Activated CD4-positive, alpha-beta T cell treated with anti-CD3 and anti-CD28 coated beads, Interleukin-2, amount 10 ng/mL, durations not matched to agents 24 days and 14 days (primary cell): ENCODE data around the gene RBM17. TPM values are rescaled to one million over a fixed set of nuclear protein-coding genes. Genes with fewer than 3 reads are reported as not detected.
A peak's percentile ranks its signal among the peaks of the same experiment; 100 is the strongest.

Experiments
- DNase-seq: peaks from one replicate; pipeline ENCODE4 v3.0.0; 2022
- H3K27ac Mint-ChIP-seq: one replicate; pipeline ENCODE4 v1.8.0; 2022; ENCODE audit warnings: mild to moderate bottlenecking, mixed read lengths
- H3K27me3 Mint-ChIP-seq: one replicate; pipeline ENCODE4 v1.8.0; 2022; ENCODE audit warnings: mixed read lengths
- H3K36me3 Mint-ChIP-seq: one replicate; pipeline ENCODE4 v1.8.0; 2022; ENCODE audit warnings: low read depth, mild to moderate bottlenecking, mixed read lengths
- H3K4me1 Mint-ChIP-seq: one replicate; pipeline ENCODE4 v1.8.0; 2021; ENCODE audit warnings: mixed read lengths
- H3K4me3 Mint-ChIP-seq: one replicate; pipeline ENCODE4 v1.8.0; 2022; ENCODE audit warnings: mild to moderate bottlenecking, moderate library complexity, mixed read lengths
- H3K9me3 Mint-ChIP-seq: one replicate; pipeline ENCODE4 v1.8.0; 2021; ENCODE audit warnings: mixed read lengths
- intact Hi-C: fragments of 100-400 bp; cut with micrococcal nuclease; formaldehyde crosslinking; loops from one replicate; pipeline ENCODE4 v1.15.1; 2023
- total RNA-seq: library from RNA; stranded (reverse); gene quantifications from 2 replicates; pipeline ENCODE4 v1.2.3, GENCODE V29; 2022

RBM17 gene
- total RNA-seq, 1 donor from 2014 or later: 262 TPM

- no peak overlapping the region for H3K27ac Mint-ChIP-seq
- no peak for DNase-seq
- intact Hi-C loops: no loop called here
- peaks cover 52% of the 10 kb centered on the region for H3K4me1 Mint-ChIP-seq
- peaks cover 4% of the 10 kb centered on the region for H3K9me3 Mint-ChIP-seq
- H3K27me3 Mint-ChIP-seq: no peaks in the 10 kb centered on the region
- H3K4me3 Mint-ChIP-seq: no peak overlapping the region
- H3K36me3 Mint-ChIP-seq: peaks cover 4% of the 10 kb centered on the region
Observed at GRCh38 chr10:6077071-6077675, 11.7 kb upstream of the RBM17 start.

- intact Hi-C loops: no loop called here
- Mint-ChIP-seq H3K4me1 (peaks cover 54% of the 10 kb centered on the region), H3K27ac (peak overlapping the region; percentile 12), H3K36me3 (peaks cover 4% of the 10 kb centered on the region), H3K4me3 (no peak overlapping the region), H3K9me3 (peaks cover 4% of the 10 kb centered on the region), H3K27me3 (no peaks in the 10 kb centered on the region)
- DNase-seq: no peak
Observed at GRCh38 chr10:6079044-6079443, 9.8 kb upstream of the RBM17 start.

- peaks cover 4% of the 10 kb centered on the region for H3K36me3 Mint-ChIP-seq
- DNase-seq: no peak
- peak overlapping the region; percentile 32 for H3K27ac Mint-ChIP-seq
- H3K4me1 Mint-ChIP-seq: peaks cover 46% of the 10 kb centered on the region
- peaks cover 4% of the 10 kb centered on the region for H3K9me3 Mint-ChIP-seq
- H3K27me3 Mint-ChIP-seq: no peaks in the 10 kb centered on the region
- no peak overlapping the region for H3K4me3 Mint-ChIP-seq
- intact Hi-C loops: loop anchor here (10.0 kb wide), 1 partner anchor 414 kb away; no protein-coding TSS in a partner anchor
Observed at GRCh38 chr10:6080417-6080973, 8.3 kb upstream of the RBM17 start.

- H3K4me1 Mint-ChIP-seq: peaks cover 56% of the 10 kb centered on the region
- intact Hi-C loops: loop anchor here (1.0 to 10.0 kb wide), 6 partner anchors 12 to 412 kb away; partner anchors contain the start of gene IL2RA
Observed at GRCh38 chr10:6082496-6083395, 6.1 kb upstream of the RBM17 start.

GRCh38 chr10:6083523-6084475 is 5.0 kb upstream of the RBM17 start:
- Mint-ChIP-seq H3K9me3 (peaks cover 4% of the 10 kb centered on the region), H3K36me3 (peaks cover 6% of the 10 kb centered on the region), H3K4me3 (peak overlapping the region; percentile 87), H3K27ac (peak overlapping the region; percentile 97), H3K27me3 (peaks cover 2% of the 10 kb centered on the region), H3K4me1 (peaks cover 62% of the 10 kb centered on the region)
- intact Hi-C loops: loop anchor here (1.0 to 10.0 kb wide), 6 partner anchors 13 to 411 kb away; partner anchors contain the start of gene IL2RA
- DNase-seq: peak; percentile 90

More at GRCh38 chr10:6082496-6083395, 6.1 kb upstream of the RBM17 start:
- Mint-ChIP-seq H3K27me3 (no peaks in the 10 kb centered on the region), H3K36me3 (peaks cover 4% of the 10 kb centered on the region), H3K9me3 (peaks cover 4% of the 10 kb centered on the region), H3K27ac (peak overlapping the region; percentile 97), H3K4me3 (peak overlapping the region; percentile 87)
- DNase-seq: no peak

GRCh38 chr10:6086375-6087233 is 2.2 kb upstream of the RBM17 start:
- Mint-ChIP-seq H3K27me3 (peaks cover 2% of the 10 kb centered on the region), H3K4me1 (peaks cover 69% of the 10 kb centered on the region), H3K9me3 (peaks cover 4% of the 10 kb centered on the region), H3K4me3 (peak overlapping the region; percentile 64), H3K36me3 (peaks cover 13% of the 10 kb centered on the region), H3K27ac (peak overlapping the region; percentile 86)
- peak; percentile 96 for DNase-seq
- intact Hi-C loops: loop anchor here (2.0 to 10.0 kb wide), 2 partner anchors 110 to 408 kb away; partner anchors contain the start of gene IL15RA

GRCh38 chr10:6089334-6090219 is 743 bp downstream of the RBM17 start:
- intact Hi-C loops: loop anchor here (10.0 kb wide), 1 partner anchor 405 kb away; no protein-coding TSS in a partner anchor
- Mint-ChIP-seq H3K9me3 (no peaks in the 10 kb centered on the region), H3K4me1 (peaks cover 63% of the 10 kb centered on the region), H3K36me3 (peaks cover 25% of the 10 kb centered on the region), H3K27ac (peak overlapping the region; percentile 46), H3K4me3 (peak overlapping the region; percentile 86), H3K27me3 (peaks cover 2% of the 10 kb centered on the region)
- peak; percentile 78 for DNase-seq

- H3K27ac Mint-ChIP-seq: no peak overlapping the region
- no peaks in the 10 kb centered on the region for H3K9me3 Mint-ChIP-seq
- intact Hi-C loops: no loop called here
- DNase-seq: peak; percentile 62
- H3K36me3 Mint-ChIP-seq: peaks cover 29% of the 10 kb centered on the region
- H3K27me3 Mint-ChIP-seq: peaks cover 2% of the 10 kb centered on the region
- H3K4me1 Mint-ChIP-seq: peaks cover 67% of the 10 kb centered on the region
- peak overlapping the region; percentile 66 for H3K4me3 Mint-ChIP-seq
Observed at GRCh38 chr10:6091630-6092029, 2.8 kb downstream of the RBM17 start.

GRCh38 chr10:6092731-6093130 is 3.9 kb downstream of the RBM17 start:
- Mint-ChIP-seq H3K4me1 (peaks cover 62% of the 10 kb centered on the region), H3K27me3 (peaks cover 2% of the 10 kb centered on the region), H3K27ac (peak overlapping the region; percentile 54), H3K9me3 (no peaks in the 10 kb centered on the region), H3K4me3 (no peak overlapping the region), H3K36me3 (peaks cover 38% of the 10 kb centered on the region)
- intact Hi-C loops: no loop called here
- no peak for DNase-seq

- H3K27me3 Mint-ChIP-seq: no peaks in the 10 kb centered on the region
- H3K4me3 Mint-ChIP-seq: no peak overlapping the region
- peaks cover 52% of the 10 kb centered on the region for H3K36me3 Mint-ChIP-seq
- no peak overlapping the region for H3K27ac Mint-ChIP-seq
- H3K4me1 Mint-ChIP-seq: peaks cover 49% of the 10 kb centered on the region
- H3K9me3 Mint-ChIP-seq: no peaks in the 10 kb centered on the region
- intact Hi-C loops: no loop called here
- no peak for DNase-seq
Observed at GRCh38 chr10:6095810-6096570, 7.2 kb downstream of the RBM17 start.

- Mint-ChIP-seq H3K27me3 (no peaks in the 10 kb centered on the region), H3K36me3 (peaks cover 51% of the 10 kb centered on the region), H3K9me3 (no peaks in the 10 kb centered on the region), H3K27ac (peak overlapping the region; percentile 36), H3K4me1 (peaks cover 40% of the 10 kb centered on the region), H3K4me3 (no peak overlapping the region)
- intact Hi-C loops: no loop called here
- no peak for DNase-seq
Observed at GRCh38 chr10:6097063-6097462, 8.2 kb downstream of the RBM17 start.
